Measurements from ENCODE around the gene CPZ. TPM values are rescaled to one million over a fixed set of nuclear protein-coding genes. Genes with fewer than 3 reads are reported as not detected.

The CPZ gene
- total and polyA plus RNA-seq, 2 experiments from 2014 or later: 24.6 to 37.3 TPM

DNA sequence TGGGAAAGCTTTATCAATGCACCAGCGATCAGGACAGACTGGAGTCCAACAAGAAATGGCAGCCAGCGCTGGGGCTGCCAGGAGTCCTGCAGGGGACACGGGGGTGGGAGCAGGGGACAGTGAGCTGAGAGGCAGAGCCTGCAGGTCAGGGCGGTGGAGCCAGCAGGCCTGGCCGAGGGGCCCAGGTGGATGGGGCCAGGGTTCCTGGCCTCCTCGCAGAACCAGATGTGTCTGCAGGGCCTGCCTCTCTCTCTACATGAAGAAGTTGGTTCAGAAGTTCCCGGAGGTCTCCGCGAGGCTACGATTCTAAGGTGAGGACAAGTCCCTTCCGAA lies 63.6 kb downstream of the CPZ start:
- Histone ChIP-seq H3K4me1 (ENCODE audit: insufficient read depth) (no peaks in the 10 kb centered on the region), H3F3A (replicated peaks; ENCODE audit: low read depth) (no peaks in the 10 kb centered on the region), H2AFZ (no peak overlapping the region), H3K79me2 (replicated peaks; ENCODE audit: insufficient read depth) (no peaks in the 10 kb centered on the region), H3K36me3 (ENCODE audit: insufficient read depth) (no peaks in the 10 kb centered on the region), H3K9me2 (ENCODE audit: insufficient read depth) (no peaks in the 10 kb centered on the region), H3K4me2 (no peak overlapping the region), H4K20me1 (replicated peaks; ENCODE audit: insufficient read depth) (no peaks in the 10 kb centered on the region), H3K27me3 (ENCODE audit: insufficient read depth) (no peaks in the 10 kb centered on the region), H3K27ac (ENCODE audit: low read depth) (no peak overlapping the region), H3K4me3 (no peak overlapping the region)
- TF ChIP-seq CREB1 (CRISPR knock-in tag; IDR thresholded peaks at IDR 0.05; ENCODE audit: low read depth): no peak
- TF ChIP-seq ZNF114 (CRISPR knock-in tag; IDR thresholded peaks at IDR 0.05): no peak
- TF ChIP-seq JUNB (IDR thresholded peaks at IDR 0.05; ENCODE audit: unreplicated experiment): no peak
- no peak for TF ChIP-seq STAT1 (IDR thresholded peaks at IDR 0.05; ENCODE audit: unreplicated experiment)
- TF ChIP-seq NANOG (IDR thresholded peaks at IDR 0.05; ENCODE audit: borderline replicate concordance): no peak
- TF ChIP-seq POLR2AphosphoS5 (IDR thresholded peaks at IDR 0.05; ENCODE audit: low read depth): no peak
- no peak for TF ChIP-seq EZH2 (IDR thresholded peaks at IDR 0.05; ENCODE audit: low read depth, unreplicated experiment)
- ATAC-seq (no peak), DNase-seq (ENCODE audit: low spot score) (no peak)
- Mint-ChIP-seq H3K4me1 (peaks cover 3% of the 10 kb centered on the region; the same call in 1 of the 3 replicates), H3K27ac (no peak overlapping the region), H3K4me3 (no peak overlapping the region), H3K9me3 (no peaks in the 10 kb centered on the region; the same call in 2 of the 3 replicates), H3K27me3 (ENCODE audit: insufficient read depth, low read depth, poor library complexity) (peaks cover 4% of the 10 kb centered on the region), H3K36me3 (ENCODE audit: low read depth) (no peaks in the 10 kb centered on the region)

DNA sequence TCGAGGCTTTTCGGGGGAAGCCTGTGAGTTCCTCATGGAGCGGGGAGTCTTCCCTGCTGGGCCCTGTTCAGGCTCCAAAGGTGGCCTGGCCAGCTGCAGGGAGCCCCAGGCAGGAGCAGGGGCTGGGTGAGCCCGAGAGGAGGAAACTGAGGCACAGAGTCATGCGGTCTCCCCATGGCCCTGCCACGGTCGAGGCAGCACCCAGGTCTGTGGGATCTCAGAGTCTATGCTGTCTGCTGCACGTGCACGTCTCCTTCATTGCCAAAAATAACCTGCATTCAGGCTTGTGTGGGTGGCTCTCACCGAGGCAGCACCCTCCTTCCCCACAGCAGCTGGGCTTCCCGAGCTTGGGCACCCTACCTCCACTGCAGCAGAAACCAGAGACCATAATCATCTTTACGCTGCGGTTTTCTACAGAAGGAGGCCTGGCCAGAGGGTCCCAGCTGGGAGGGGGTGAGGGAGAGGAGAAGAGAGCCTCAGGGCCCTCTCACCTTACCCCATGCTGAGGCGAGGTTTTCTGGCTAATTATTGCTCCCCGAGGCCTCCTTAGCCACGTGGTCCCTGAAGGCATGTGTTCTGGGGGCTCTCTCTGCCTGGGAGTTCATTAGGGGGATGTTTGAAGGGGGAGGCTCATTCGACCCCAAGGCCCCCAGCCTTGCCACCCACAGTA lies 64.3 kb downstream of the CPZ start:
- ATAC-seq (no peak), DNase-seq (ENCODE audit: low spot score) (no peak)
- peaks cover 3% of the 10 kb centered on the region; the same call in 1 of the 3 replicates for H3K4me1 Mint-ChIP-seq
- TF ChIP-seq, protein P1, sequence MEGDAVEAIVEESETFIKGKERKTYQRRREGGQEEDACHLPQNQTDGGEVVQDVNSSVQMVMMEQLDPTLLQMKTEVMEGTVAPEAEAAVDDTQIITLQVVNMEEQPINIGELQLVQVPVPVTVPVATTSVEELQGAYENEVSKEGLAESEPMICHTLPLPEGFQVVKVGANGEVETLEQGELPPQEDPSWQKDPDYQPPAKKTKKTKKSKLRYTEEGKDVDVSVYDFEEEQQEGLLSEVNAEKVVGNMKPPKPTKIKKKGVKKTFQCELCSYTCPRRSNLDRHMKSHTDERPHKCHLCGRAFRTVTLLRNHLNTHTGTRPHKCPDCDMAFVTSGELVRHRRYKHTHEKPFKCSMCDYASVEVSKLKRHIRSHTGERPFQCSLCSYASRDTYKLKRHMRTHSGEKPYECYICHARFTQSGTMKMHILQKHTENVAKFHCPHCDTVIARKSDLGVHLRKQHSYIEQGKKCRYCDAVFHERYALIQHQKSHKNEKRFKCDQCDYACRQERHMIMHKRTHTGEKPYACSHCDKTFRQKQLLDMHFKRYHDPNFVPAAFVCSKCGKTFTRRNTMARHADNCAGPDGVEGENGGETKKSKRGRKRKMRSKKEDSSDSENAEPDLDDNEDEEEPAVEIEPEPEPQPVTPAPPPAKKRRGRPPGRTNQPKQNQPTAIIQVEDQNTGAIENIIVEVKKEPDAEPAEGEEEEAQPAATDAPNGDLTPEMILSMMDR (conservative IDR thresholded peaks at IDR 0.05; ENCODE audit: low read depth in 2 of 2): no peak
- TF ChIP-seq STAT1 (IDR thresholded peaks at IDR 0.05; ENCODE audit: unreplicated experiment) (no peak), ZNF114 (CRISPR knock-in tag; IDR thresholded peaks at IDR 0.05) (no peak), CREB1 (CRISPR knock-in tag; IDR thresholded peaks at IDR 0.05; ENCODE audit: low read depth) (no peak), JUNB (IDR thresholded peaks at IDR 0.05; ENCODE audit: unreplicated experiment) (no peak), EZH2phosphoT487 (IDR thresholded peaks at IDR 0.05; ENCODE audit: unreplicated experiment) (no peak), EZH2 (IDR thresholded peaks at IDR 0.05; ENCODE audit: low read depth, unreplicated experiment) (no peak), ZNF331 (CRISPR knock-in tag; IDR thresholded peaks at IDR 0.05; ENCODE audit: low read depth) (no peak)
- TF ChIP-seq, protein P2, sequence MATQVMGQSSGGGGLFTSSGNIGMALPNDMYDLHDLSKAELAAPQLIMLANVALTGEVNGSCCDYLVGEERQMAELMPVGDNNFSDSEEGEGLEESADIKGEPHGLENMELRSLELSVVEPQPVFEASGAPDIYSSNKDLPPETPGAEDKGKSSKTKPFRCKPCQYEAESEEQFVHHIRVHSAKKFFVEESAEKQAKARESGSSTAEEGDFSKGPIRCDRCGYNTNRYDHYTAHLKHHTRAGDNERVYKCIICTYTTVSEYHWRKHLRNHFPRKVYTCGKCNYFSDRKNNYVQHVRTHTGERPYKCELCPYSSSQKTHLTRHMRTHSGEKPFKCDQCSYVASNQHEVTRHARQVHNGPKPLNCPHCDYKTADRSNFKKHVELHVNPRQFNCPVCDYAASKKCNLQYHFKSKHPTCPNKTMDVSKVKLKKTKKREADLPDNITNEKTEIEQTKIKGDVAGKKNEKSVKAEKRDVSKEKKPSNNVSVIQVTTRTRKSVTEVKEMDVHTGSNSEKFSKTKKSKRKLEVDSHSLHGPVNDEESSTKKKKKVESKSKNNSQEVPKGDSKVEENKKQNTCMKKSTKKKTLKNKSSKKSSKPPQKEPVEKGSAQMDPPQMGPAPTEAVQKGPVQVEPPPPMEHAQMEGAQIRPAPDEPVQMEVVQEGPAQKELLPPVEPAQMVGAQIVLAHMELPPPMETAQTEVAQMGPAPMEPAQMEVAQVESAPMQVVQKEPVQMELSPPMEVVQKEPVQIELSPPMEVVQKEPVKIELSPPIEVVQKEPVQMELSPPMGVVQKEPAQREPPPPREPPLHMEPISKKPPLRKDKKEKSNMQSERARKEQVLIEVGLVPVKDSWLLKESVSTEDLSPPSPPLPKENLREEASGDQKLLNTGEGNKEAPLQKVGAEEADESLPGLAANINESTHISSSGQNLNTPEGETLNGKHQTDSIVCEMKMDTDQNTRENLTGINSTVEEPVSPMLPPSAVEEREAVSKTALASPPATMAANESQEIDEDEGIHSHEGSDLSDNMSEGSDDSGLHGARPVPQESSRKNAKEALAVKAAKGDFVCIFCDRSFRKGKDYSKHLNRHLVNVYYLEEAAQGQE (IDR thresholded peaks at IDR 0.05; ENCODE audit: unreplicated experiment): no peak
- TF ChIP-seq, protein P3, sequence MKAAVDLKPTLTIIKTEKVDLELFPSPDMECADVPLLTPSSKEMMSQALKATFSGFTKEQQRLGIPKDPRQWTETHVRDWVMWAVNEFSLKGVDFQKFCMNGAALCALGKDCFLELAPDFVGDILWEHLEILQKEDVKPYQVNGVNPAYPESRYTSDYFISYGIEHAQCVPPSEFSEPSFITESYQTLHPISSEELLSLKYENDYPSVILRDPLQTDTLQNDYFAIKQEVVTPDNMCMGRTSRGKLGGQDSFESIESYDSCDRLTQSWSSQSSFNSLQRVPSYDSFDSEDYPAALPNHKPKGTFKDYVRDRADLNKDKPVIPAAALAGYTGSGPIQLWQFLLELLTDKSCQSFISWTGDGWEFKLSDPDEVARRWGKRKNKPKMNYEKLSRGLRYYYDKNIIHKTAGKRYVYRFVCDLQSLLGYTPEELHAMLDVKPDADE (IDR thresholded peaks at IDR 0.05): no peak

More for the DNA sequence above, 64.3 kb downstream of the CPZ start:
- H3K27ac Mint-ChIP-seq: no peak overlapping the region
- Histone ChIP-seq H2AFZ (no peak overlapping the region), H3K9me2 (ENCODE audit: insufficient read depth) (no peaks in the 10 kb centered on the region), H3K4me3 (no peak overlapping the region), H3K4me2 (no peak overlapping the region), H4K20me1 (replicated peaks; ENCODE audit: insufficient read depth) (no peaks in the 10 kb centered on the region), H3K27me3 (ENCODE audit: insufficient read depth) (no peaks in the 10 kb centered on the region), H3F3A (replicated peaks; ENCODE audit: low read depth) (no peaks in the 10 kb centered on the region), H3K27ac (ENCODE audit: low read depth) (no peak overlapping the region), H3K4me1 (ENCODE audit: insufficient read depth) (no peaks in the 10 kb centered on the region), H3K79me2 (replicated peaks; ENCODE audit: insufficient read depth) (no peaks in the 10 kb centered on the region), H3K36me3 (ENCODE audit: insufficient read depth) (no peaks in the 10 kb centered on the region)
- H3K4me3 Mint-ChIP-seq: no peak overlapping the region
- H3K36me3 Mint-ChIP-seq (ENCODE audit: low read depth): no peaks in the 10 kb centered on the region
- H3K9me3 Mint-ChIP-seq: no peaks in the 10 kb centered on the region; the same call in 2 of the 3 replicates
- H3K27me3 Mint-ChIP-seq (ENCODE audit: insufficient read depth, low read depth, poor library complexity): peaks cover 4% of the 10 kb centered on the region

Measured in GM23338 (cell line).